ENCODE data around the gene CCND1.
A peak's percentile ranks its signal among the peaks of the same experiment; 100 is the strongest.

DNA sequence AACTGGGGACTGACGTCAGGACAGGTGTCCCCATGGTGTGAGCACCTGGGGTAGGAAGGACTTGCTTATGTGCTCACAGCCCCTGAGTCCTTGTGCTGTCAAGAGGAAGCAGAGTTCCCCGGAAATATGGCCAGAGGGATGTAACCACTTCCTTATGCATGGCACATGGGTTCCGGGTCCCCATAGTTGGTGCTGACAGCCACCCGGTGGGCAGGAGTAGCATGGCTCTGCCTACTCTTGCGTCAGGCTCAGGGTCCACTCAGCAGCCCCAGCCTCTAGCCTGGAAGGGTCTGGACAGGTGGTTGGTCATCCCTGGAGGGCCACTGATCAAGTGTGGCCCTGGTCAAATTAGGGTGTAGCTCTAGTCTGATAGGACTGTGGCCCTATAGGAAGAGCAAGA, 42.8 kb upstream of the CCND1 start:
- TF ChIP-seq, protein P1, sequence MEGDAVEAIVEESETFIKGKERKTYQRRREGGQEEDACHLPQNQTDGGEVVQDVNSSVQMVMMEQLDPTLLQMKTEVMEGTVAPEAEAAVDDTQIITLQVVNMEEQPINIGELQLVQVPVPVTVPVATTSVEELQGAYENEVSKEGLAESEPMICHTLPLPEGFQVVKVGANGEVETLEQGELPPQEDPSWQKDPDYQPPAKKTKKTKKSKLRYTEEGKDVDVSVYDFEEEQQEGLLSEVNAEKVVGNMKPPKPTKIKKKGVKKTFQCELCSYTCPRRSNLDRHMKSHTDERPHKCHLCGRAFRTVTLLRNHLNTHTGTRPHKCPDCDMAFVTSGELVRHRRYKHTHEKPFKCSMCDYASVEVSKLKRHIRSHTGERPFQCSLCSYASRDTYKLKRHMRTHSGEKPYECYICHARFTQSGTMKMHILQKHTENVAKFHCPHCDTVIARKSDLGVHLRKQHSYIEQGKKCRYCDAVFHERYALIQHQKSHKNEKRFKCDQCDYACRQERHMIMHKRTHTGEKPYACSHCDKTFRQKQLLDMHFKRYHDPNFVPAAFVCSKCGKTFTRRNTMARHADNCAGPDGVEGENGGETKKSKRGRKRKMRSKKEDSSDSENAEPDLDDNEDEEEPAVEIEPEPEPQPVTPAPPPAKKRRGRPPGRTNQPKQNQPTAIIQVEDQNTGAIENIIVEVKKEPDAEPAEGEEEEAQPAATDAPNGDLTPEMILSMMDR (conservative IDR thresholded peaks at IDR 0.05; ENCODE audit: low read depth, low read length): peak; percentile 52
- TF ChIP-seq EZH2 (IDR thresholded peaks at IDR 0.05; ENCODE audit: borderline replicate concordance, low read depth, low read length, poor library complexity, severe bottlenecking): no peak

Measured in A673 (cell line).